Measurements from ENCODE around the gene TCEAL2.
"Not testable (repeated sequence)": the region's sequence is repeated elsewhere in the genome, so short reads cannot be mapped to it uniquely, and the experiment has no call there.

TCEAL2 gene

GRCh38 chrX:102125436-102125835 is at the start of gene TCEAL2:
Gene TCEAL2, plus strand, starts transcription at chrX:102125679. Its CDS starts 1,152 bp downstream, at chrX:102126831.
- DNase-seq: peak; percentile 14

GRCh38 chrX:102077426-102077825 is 48.1 kb upstream of the TCEAL2 start:
- no peak for DNase-seq

- no peak for DNase-seq
Measured at GRCh38 chrX:102085706-102086105, 39.8 kb upstream of the TCEAL2 start.

- DNase-seq: no peak
Measured at GRCh38 chrX:102113367-102113766, 12.1 kb upstream of the TCEAL2 start.

GRCh38 chrX:102115748-102116147 is 9.7 kb upstream of the TCEAL2 start:
- no peak for DNase-seq

- DNase-seq: not testable (repeated sequence)
Measured at GRCh38 chrX:102125014-102125413, 465 bp upstream of the TCEAL2 start.

- not testable (repeated sequence) for DNase-seq
Measured at GRCh38 chrX:102126080-102126818, 770 bp downstream of the TCEAL2 start.

- no peak for DNase-seq
Measured at GRCh38 chrX:102126863-102127262, 1.4 kb downstream of the TCEAL2 start.

- DNase-seq: no peak
Measured at GRCh38 chrX:102129473-102129872, 4.0 kb downstream of the TCEAL2 start.

GRCh38 chrX:102138064-102138463 is 12.6 kb downstream of the TCEAL2 start:
- DNase-seq: no peak

GRCh38 chrX:102140876-102141275 is 15.4 kb downstream of the TCEAL2 start:
- not testable (repeated sequence) for DNase-seq

- DNase-seq: not testable (repeated sequence)
Measured at GRCh38 chrX:102141631-102142030, 16.2 kb downstream of the TCEAL2 start.

GRCh38 chrX:102142274-102142673 is 16.8 kb downstream of the TCEAL2 start, which contains the start of gene TCEAL6:
Gene TCEAL6, minus strand, starts transcription at chrX:102142481.
- not testable (repeated sequence) for DNase-seq

- no peak for DNase-seq
Measured at GRCh38 chrX:102154218-102154860, 28.9 kb downstream of the TCEAL2 start.

GRCh38 chrX:102154900-102155805 is 29.7 kb downstream of the TCEAL2 start:
- peak; percentile 1 for DNase-seq

- peak; percentile 28 for DNase-seq
Measured at GRCh38 chrX:102155806-102156179, 30.3 kb downstream of the TCEAL2 start, which contains the start of gene BEX5. Gene BEX5, minus strand, starts transcription at chrX:102155977. Its CDS starts 1,712 bp downstream, at chrX:102154265.
